ENCODE results near the gene ZNF280C. TPM values are rescaled to one million over a fixed set of nuclear protein-coding genes. Genes with fewer than 3 reads are reported as not detected.

The ZNF280C gene
- total and polyA plus RNA-seq, 2 donors = 2.4 to 3.2 TPM

- Histone ChIP-seq H3K36me3 (ENCODE audit: control insufficient read depth in 2 of 2, insufficient read depth in 2 of 2, low read length in 1 of 2) (no peaks in the 10 kb centered on the region), H3K4me1 (ENCODE audit: control insufficient read depth in 2 of 2, insufficient read depth in 2 of 2, low read length in 2 of 2) (peaks cover 0 to 30% of the 10 kb centered on the region in 2 donors), H3K27me3 (ENCODE audit: control insufficient read depth in 2 of 2, insufficient read depth in 1 of 2, low read length in 1 of 2) (peaks cover 0 to 11% of the 10 kb centered on the region in 2 donors), H3K27ac (ENCODE audit: low read depth in 1 of 2, low read length in 1 of 2) (no peak overlapping the region), H3K4me3 (ENCODE audit: low read length in 2 of 2) (no peak overlapping the region), H3K9me3 (ENCODE audit: control insufficient read depth in 2 of 2, insufficient read depth in 1 of 2, low read length in 1 of 2) (no peaks in the 10 kb centered on the region)
- DNase-seq (ENCODE audit: low read depth in 6 of 9, low spot score in 9 of 9) = no peak
Observed at GRCh38 chrX:130176354-130176776, 92.3 kb downstream of the ZNF280C start.

GRCh38 chrX:130174937-130175336 is 93.8 kb downstream of the ZNF280C start:
- peaks cover 0 to 37% of the 10 kb centered on the region in 2 donors for H3K4me1 ChIP-seq (ENCODE audit: control insufficient read depth in 2 of 2, insufficient read depth in 2 of 2, low read length in 2 of 2)
- no peak overlapping the region for H3K4me3 ChIP-seq (ENCODE audit: low read length in 2 of 2)
- H3K36me3 ChIP-seq (ENCODE audit: control insufficient read depth in 2 of 2, insufficient read depth in 2 of 2, low read length in 1 of 2) = no peaks in the 10 kb centered on the region
- DNase-seq (ENCODE audit: low read depth in 6 of 9, low spot score in 9 of 9) = no peak
- no peak overlapping the region for H3K27ac ChIP-seq (ENCODE audit: low read depth in 1 of 2, low read length in 1 of 2)
- peaks cover 0 to 11% of the 10 kb centered on the region in 2 donors for H3K27me3 ChIP-seq (ENCODE audit: control insufficient read depth in 2 of 2, insufficient read depth in 1 of 2, low read length in 1 of 2)
- WGBS = 93% methylated on average over 2 of the region's 2 CpGs
- no peaks in the 10 kb centered on the region for H3K9me3 ChIP-seq (ENCODE audit: control insufficient read depth in 2 of 2, insufficient read depth in 1 of 2, low read length in 1 of 2)

GRCh38 chrX:130174045-130174704 is 94.5 kb downstream of the ZNF280C start:
- Histone ChIP-seq H3K27me3 (ENCODE audit: control insufficient read depth in 2 of 2, insufficient read depth in 1 of 2, low read length in 1 of 2) (peaks cover 0 to 11% of the 10 kb centered on the region in 2 donors), H3K27ac (ENCODE audit: low read depth in 1 of 2, low read length in 1 of 2) (peak overlapping the region in 1 of 2 donors; percentile 43), H3K36me3 (ENCODE audit: control insufficient read depth in 2 of 2, insufficient read depth in 2 of 2, low read length in 1 of 2) (no peaks in the 10 kb centered on the region), H3K4me1 (ENCODE audit: control insufficient read depth in 2 of 2, insufficient read depth in 2 of 2, low read length in 2 of 2) (peaks cover 0 to 37% of the 10 kb centered on the region in 2 donors), H3K9me3 (ENCODE audit: control insufficient read depth in 2 of 2, insufficient read depth in 1 of 2, low read length in 1 of 2) (no peaks in the 10 kb centered on the region), H3K4me3 (ENCODE audit: low read length in 2 of 2) (no peak overlapping the region)
- 81% methylated on average over 10 of the region's 10 CpGs for WGBS
- no peak for DNase-seq (ENCODE audit: low read depth in 6 of 9, low spot score in 9 of 9)

- peaks cover 0 to 37% of the 10 kb centered on the region in 2 donors for H3K4me1 ChIP-seq (ENCODE audit: control insufficient read depth in 2 of 2, insufficient read depth in 2 of 2, low read length in 2 of 2)
- H3K4me3 ChIP-seq (ENCODE audit: low read length in 2 of 2) = peak overlapping the region; percentile 56 to 58
Observed at GRCh38 chrX:130173190-130173895, 95.4 kb downstream of the ZNF280C start.

GRCh38 chrX:130172127-130172845 is 96.4 kb downstream of the ZNF280C start:
- peaks cover 0 to 11% of the 10 kb centered on the region in 2 donors for H3K27me3 ChIP-seq (ENCODE audit: control insufficient read depth in 2 of 2, insufficient read depth in 1 of 2, low read length in 1 of 2)
- H3K36me3 ChIP-seq (ENCODE audit: control insufficient read depth in 2 of 2, insufficient read depth in 2 of 2, low read length in 1 of 2) = no peaks in the 10 kb centered on the region
- H3K9me3 ChIP-seq (ENCODE audit: control insufficient read depth in 2 of 2, insufficient read depth in 1 of 2, low read length in 1 of 2) = no peaks in the 10 kb centered on the region
- DNase-seq (ENCODE audit: low read depth in 6 of 9, low spot score in 9 of 9) = no peak
- peaks cover 0 to 37% of the 10 kb centered on the region in 2 donors for H3K4me1 ChIP-seq (ENCODE audit: control insufficient read depth in 2 of 2, insufficient read depth in 2 of 2, low read length in 2 of 2)
- H3K4me3 ChIP-seq (ENCODE audit: low read length in 2 of 2) = peak overlapping the region; percentile 56 to 58
- WGBS = 8% methylated on average over 34 of the region's 34 CpGs
- peak overlapping the region in 1 of 2 donors; percentile 31 for H3K27ac ChIP-seq (ENCODE audit: low read depth in 1 of 2, low read length in 1 of 2)

More at GRCh38 chrX:130173190-130173895, 95.4 kb downstream of the ZNF280C start:
- no peaks in the 10 kb centered on the region for H3K36me3 ChIP-seq (ENCODE audit: control insufficient read depth in 2 of 2, insufficient read depth in 2 of 2, low read length in 1 of 2)
- DNase-seq (ENCODE audit: low read depth in 6 of 9, low spot score in 9 of 9) = peak in 1 of 9 donors; percentile 40
- H3K27ac ChIP-seq (ENCODE audit: low read depth in 1 of 2, low read length in 1 of 2) = peak overlapping the region; percentile 18 to 39
- H3K9me3 ChIP-seq (ENCODE audit: control insufficient read depth in 2 of 2, insufficient read depth in 1 of 2, low read length in 1 of 2) = no peaks in the 10 kb centered on the region
- H3K27me3 ChIP-seq (ENCODE audit: control insufficient read depth in 2 of 2, insufficient read depth in 1 of 2, low read length in 1 of 2) = peaks cover 0 to 11% of the 10 kb centered on the region in 2 donors
- 16% methylated on average over 7 of the region's 7 CpGs for WGBS

- Histone ChIP-seq H3K4me3 (ENCODE audit: low read length in 2 of 2) (peak within 1 kb of the TSS; percentile 56 to 58), H3K4me1 (ENCODE audit: control insufficient read depth in 2 of 2, insufficient read depth in 2 of 2, low read length in 2 of 2) (peaks cover 2 to 35% of the 10 kb centered on the region in 2 donors), H3K36me3 (ENCODE audit: control insufficient read depth in 2 of 2, insufficient read depth in 2 of 2, low read length in 1 of 2) (no peaks in the 10 kb centered on the region), H3K27ac (ENCODE audit: low read depth in 1 of 2, low read length in 1 of 2) (peak within 1 kb of the TSS in 1 of 2 donors; percentile 31), H3K27me3 (ENCODE audit: control insufficient read depth in 2 of 2, insufficient read depth in 1 of 2, low read length in 1 of 2) (peaks cover 0 to 11% of the 10 kb centered on the region in 2 donors), H3K9me3 (ENCODE audit: control insufficient read depth in 2 of 2, insufficient read depth in 1 of 2, low read length in 1 of 2) (no peaks in the 10 kb centered on the region)
- WGBS = under 1% methylated on average over 59 of the region's 61 CpGs
- peak in 2 of 9 donors; percentile 32 to 49 for DNase-seq (ENCODE audit: low read depth in 6 of 9, low spot score in 9 of 9)
Observed at GRCh38 chrX:130171446-130172126, 97.1 kb downstream of the ZNF280C start, which contains the start of gene RAB33A. RAB33A (plus strand) TSS chrX:130171962; CDS start chrX:130172063, 101 bp downstream.

GRCh38 chrX:130170752-130171445 is 97.8 kb downstream of the ZNF280C start:
- Histone ChIP-seq H3K27ac (ENCODE audit: low read depth in 1 of 2, low read length in 1 of 2) (peak overlapping the region in 1 of 2 donors; percentile 18), H3K27me3 (ENCODE audit: control insufficient read depth in 2 of 2, insufficient read depth in 1 of 2, low read length in 1 of 2) (peaks cover 0 to 11% of the 10 kb centered on the region in 2 donors), H3K36me3 (ENCODE audit: control insufficient read depth in 2 of 2, insufficient read depth in 2 of 2, low read length in 1 of 2) (no peaks in the 10 kb centered on the region), H3K4me3 (ENCODE audit: low read length in 2 of 2) (peak overlapping the region; percentile 56 to 58), H3K4me1 (ENCODE audit: control insufficient read depth in 2 of 2, insufficient read depth in 2 of 2, low read length in 2 of 2) (peaks cover 2 to 32% of the 10 kb centered on the region in 2 donors), H3K9me3 (ENCODE audit: control insufficient read depth in 2 of 2, insufficient read depth in 1 of 2, low read length in 1 of 2) (no peaks in the 10 kb centered on the region)
- under 1% methylated on average over 36 of the region's 36 CpGs for WGBS
- DNase-seq (ENCODE audit: low read depth in 6 of 9, low spot score in 9 of 9) = peak in 5 of 9 donors; percentile 45 to 80 (median 55)

GRCh38 chrX:130167040-130167439 is 101.7 kb downstream of the ZNF280C start:
- no peak for DNase-seq (ENCODE audit: low read depth in 6 of 9, low spot score in 9 of 9)
- Histone ChIP-seq H3K4me3 (ENCODE audit: low read length in 2 of 2) (no peak overlapping the region), H3K27me3 (ENCODE audit: control insufficient read depth in 2 of 2, insufficient read depth in 1 of 2, low read length in 1 of 2) (peaks cover 0 to 6% of the 10 kb centered on the region in 2 donors), H3K4me1 (ENCODE audit: control insufficient read depth in 2 of 2, insufficient read depth in 2 of 2, low read length in 2 of 2) (peaks cover 7 to 15% of the 10 kb centered on the region in 2 donors), H3K36me3 (ENCODE audit: control insufficient read depth in 2 of 2, insufficient read depth in 2 of 2, low read length in 1 of 2) (no peaks in the 10 kb centered on the region), H3K27ac (ENCODE audit: low read depth in 1 of 2, low read length in 1 of 2) (no peak overlapping the region), H3K9me3 (ENCODE audit: control insufficient read depth in 2 of 2, insufficient read depth in 1 of 2, low read length in 1 of 2) (no peaks in the 10 kb centered on the region)
- 89% methylated on average over 4 of the region's 4 CpGs for WGBS
